MM.1S (cell line): ENCODE results near the gene ST13.

Experiments used
- CTCF ChIP-seq: fragments of 300-600 bp; sonication (generic); IDR thresholded peaks from 2 replicates; pipeline ENCODE4 v1.5.1; 2016; ENCODE audit warnings: antibody characterized with exemption, low read length, mixed read lengths
- EZH2phosphoT487 ChIP-seq: fragments of 300-600 bp; sonication (generic); IDR thresholded peaks from 2 replicates; pipeline ENCODE4 v1.6.1; 2018; ENCODE audit warnings: antibody characterized with exemption, low read length

- no peak for TF ChIP-seq CTCF
- no peak for TF ChIP-seq EZH2phosphoT487
Measured at GRCh38 chr22:40791241-40791640, 65.2 kb downstream of the ST13 start.
